ENCODE results near the gene YBEY.

DNA sequence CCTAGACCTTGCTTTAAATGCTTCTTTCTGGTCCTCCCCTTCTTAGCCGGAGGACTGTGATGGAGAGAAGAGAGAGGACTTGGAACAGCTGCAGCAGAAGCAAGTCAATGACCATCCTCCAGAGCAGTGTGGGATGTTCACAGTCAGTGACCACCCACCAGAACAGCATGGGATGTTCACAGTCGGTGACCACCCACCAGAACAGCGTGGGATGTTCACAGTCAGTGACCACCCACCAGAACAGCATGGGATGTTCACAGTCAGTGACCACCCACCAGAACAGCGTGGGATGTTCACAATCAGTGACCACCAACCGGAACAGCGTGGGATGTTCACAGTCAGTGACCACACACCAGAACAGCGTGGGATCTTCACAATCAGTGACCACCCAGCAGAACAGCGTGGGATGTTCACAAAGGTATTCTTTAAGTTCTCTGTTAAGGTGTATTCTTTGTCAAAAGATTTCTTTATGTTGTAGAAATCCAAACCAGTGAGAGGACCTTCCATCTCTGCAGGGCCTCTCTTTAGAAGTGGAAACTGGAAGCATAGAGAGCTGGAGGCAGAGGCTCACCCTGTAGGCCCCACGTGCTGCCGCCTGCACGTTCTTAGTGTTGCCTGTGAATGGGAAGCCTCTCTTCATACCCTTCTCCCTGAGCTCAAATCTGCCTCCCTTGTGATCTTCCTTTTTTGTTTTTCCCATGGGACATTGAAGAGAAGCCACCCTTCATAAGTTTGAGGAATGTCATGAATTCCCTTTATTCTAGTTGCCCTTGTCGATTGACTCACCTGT, 48.4 kb downstream of the YBEY start:
- TF ChIP-seq, protein P1, sequence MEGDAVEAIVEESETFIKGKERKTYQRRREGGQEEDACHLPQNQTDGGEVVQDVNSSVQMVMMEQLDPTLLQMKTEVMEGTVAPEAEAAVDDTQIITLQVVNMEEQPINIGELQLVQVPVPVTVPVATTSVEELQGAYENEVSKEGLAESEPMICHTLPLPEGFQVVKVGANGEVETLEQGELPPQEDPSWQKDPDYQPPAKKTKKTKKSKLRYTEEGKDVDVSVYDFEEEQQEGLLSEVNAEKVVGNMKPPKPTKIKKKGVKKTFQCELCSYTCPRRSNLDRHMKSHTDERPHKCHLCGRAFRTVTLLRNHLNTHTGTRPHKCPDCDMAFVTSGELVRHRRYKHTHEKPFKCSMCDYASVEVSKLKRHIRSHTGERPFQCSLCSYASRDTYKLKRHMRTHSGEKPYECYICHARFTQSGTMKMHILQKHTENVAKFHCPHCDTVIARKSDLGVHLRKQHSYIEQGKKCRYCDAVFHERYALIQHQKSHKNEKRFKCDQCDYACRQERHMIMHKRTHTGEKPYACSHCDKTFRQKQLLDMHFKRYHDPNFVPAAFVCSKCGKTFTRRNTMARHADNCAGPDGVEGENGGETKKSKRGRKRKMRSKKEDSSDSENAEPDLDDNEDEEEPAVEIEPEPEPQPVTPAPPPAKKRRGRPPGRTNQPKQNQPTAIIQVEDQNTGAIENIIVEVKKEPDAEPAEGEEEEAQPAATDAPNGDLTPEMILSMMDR (IDR thresholded peaks at IDR 0.05; ENCODE audit: extremely low read depth in 1 of 2, insufficient read depth in 1 of 2, low read depth in 1 of 2, low read length in 2 of 2) = no peak
- TF ChIP-seq EZH2 (IDR thresholded peaks at IDR 0.05; ENCODE audit: borderline replicate concordance, low read depth, low read length, severe bottlenecking) (no peak), POLR2A (IDR thresholded peaks at IDR 0.05; ENCODE audit: low read depth, low read length) (no peak)
